OCI-LY3 (cell line): ENCODE measurements around the gene EFCAB8.

ENCODE experiments used
- EZH2phosphoT487 ChIP-seq: fragments of 200-600 bp; shearing (Covaris generic); IDR thresholded peaks from 2 replicates; pipeline ENCODE4 v1.6.1; 2018; ENCODE audit warnings: antibody characterized with exemption, mixed run types, low read depth
- TF ChIP-seq, protein P1 (sequence below): fragments of 200-600, 300-600 bp; sonication (generic); IDR thresholded peaks from 2 replicates; pipeline ENCODE4 v1.5.1; 2014; ENCODE audit warnings: antibody characterized with exemption, low read length, low read depth

DNA sequence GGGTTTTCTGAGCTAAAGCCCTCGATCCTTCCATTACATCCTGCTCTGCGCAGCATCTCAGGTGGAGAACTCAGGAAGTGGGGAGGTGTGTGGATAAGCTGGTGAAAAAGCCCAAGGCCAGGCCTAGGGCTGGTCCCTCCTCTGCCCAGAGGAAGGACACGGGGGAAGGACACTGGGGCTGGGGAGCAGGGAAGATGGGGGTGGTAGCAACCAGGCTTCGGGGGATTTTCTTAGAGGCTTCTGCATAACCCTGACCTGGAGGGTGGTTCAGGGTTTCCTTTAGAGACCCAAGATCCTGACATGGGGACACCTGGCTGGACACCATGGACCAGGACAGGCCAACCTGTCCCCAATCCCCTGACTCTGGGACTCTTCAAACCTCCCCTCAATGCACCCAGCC, 107.7 kb downstream of the EFCAB8 start:
- TF ChIP-seq, protein P1, sequence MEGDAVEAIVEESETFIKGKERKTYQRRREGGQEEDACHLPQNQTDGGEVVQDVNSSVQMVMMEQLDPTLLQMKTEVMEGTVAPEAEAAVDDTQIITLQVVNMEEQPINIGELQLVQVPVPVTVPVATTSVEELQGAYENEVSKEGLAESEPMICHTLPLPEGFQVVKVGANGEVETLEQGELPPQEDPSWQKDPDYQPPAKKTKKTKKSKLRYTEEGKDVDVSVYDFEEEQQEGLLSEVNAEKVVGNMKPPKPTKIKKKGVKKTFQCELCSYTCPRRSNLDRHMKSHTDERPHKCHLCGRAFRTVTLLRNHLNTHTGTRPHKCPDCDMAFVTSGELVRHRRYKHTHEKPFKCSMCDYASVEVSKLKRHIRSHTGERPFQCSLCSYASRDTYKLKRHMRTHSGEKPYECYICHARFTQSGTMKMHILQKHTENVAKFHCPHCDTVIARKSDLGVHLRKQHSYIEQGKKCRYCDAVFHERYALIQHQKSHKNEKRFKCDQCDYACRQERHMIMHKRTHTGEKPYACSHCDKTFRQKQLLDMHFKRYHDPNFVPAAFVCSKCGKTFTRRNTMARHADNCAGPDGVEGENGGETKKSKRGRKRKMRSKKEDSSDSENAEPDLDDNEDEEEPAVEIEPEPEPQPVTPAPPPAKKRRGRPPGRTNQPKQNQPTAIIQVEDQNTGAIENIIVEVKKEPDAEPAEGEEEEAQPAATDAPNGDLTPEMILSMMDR: no peak
- no peak for TF ChIP-seq EZH2phosphoT487
